Putamen (tissue), 1 donor: Measurements from ENCODE around the gene ITGB4.

ENCODE experiments used
- DNase-seq: peaks from one replicate; pipeline ENCODE4 v3.0.0-alpha.2; 2016; ENCODE audit warnings: low spot score

Gene ITGB4

DNA sequence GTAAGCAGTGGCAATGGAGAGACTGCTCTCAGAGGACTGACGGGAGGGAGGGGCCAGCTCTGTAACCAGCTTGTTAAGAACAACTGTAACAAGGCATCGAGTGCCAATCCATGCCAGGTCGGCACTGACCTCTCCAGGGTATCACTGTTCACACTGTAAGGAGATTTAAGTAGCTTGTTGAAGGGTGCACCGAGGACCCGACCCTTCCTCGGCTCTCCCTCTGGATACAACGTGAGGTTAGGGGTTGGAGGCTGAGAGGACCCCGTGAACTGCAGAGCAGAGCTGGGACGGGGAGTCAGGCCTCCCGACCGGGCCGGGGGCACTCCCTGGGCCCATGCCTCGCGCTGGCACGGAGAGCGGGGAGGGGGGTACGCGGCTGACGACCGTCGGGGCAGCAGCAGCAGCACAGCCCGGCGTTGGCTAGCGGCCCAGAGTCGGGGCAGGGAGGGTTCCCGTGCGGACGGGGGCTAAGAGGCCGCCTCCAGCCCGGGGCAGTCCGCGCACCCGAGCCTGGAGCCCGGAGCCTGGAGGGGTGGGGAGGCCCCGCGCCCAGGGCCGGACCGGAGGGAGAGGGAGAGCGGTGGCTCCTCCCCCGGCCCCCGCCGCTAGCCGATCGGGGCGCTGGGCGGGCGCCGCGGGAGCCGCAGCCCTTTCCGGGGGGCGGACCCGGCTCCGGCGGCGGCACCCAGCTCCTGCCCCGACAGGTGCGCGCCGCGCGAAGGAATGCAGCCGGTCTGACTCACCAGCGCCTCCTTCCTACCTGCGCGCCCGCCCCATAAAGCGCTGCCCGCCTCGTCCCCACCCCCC, at the start of gene ITGB4:
Gene ITGB4 (plus strand): TSS at position 804 of the 807 bp plus-strand sequence. CDS start 3,245 bp downstream, outside the sequence.
- peak; percentile 45 for DNase-seq

DNA sequence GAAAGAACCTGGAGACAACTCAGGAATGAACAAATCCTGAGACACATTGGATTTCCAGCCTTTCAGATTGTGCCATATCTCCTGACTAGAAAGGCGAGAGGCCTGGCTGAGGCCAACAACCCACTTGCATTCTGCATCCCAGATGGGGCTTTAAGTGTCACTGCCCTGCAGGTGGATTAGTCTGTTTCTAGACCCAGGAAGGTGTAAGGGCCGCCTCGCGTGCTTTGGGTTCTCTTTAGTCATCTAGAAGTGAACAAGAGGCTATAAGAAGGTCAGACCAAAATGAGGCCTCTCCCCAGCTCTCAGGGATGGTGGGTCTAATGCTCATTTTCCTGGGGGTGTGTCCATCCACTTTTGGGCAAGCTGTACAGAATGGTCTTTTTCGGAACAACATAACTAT, 49.2 kb upstream of the ITGB4 start:
- no peak for DNase-seq

DNA sequence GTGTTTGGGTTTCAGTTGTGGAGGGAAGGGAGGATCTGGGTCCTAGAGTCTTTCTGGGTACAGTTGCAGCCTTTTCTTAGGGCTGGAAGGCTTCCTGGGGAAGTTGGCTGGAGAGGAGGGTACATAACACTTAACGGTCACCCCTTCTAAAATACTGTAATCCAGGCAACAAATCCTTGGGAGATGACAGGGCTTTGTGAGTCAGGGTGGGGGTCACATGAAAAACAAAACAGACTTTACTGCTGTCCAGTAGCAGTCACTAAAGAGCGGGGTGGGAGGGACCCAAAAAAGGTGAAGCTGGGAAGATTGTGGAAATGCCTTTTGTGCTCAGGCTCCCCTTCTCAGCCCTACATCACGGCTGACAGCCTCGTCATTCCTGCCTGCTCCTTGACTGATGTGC, 47.8 kb upstream of the ITGB4 start:
- no peak for DNase-seq

DNA sequence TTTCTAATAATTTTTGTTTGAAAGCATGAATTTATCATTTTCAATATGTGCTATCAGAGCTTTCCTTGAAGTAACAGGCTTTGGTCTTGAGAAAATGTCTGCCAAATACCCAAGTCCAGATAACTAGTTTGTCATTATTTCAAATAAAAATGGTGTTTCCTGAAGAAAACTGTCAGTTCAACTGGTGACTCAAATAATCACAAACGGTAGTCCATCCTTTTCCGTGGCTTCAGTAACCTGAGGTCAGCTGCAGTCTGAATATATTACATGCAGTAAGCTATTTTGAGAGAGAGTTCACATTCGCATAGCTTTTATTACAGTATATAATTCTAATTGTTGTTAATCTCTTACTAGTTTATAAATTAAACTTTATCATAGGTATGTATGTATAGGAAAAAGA, 44.8 kb upstream of the ITGB4 start:
- DNase-seq = no peak

DNA sequence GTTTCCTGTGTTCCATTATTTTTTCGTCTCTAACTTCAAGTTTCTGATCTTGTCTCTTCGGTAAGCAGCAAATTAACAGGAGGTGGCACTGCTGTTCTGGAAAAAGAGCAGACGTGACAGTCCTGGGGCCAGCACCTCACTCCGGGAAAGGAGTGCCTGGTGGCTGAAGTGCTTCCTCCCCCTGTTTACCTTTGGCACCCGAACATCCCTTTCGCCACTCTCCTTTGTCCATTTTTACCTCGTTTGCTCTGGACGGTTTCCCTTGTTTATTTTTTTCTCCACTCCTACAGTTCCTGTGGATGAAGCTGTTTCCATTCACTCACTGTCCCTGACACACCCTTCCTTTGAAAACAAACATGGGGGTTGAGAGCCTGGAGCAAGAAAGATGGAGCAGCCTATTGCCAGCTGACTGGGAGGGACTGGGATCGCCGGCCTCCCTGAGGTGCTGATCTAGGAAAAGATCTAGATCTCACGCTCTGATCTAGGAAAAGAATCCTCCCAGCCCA, 41.5 kb upstream of the ITGB4 start:
- no peak for DNase-seq

DNA sequence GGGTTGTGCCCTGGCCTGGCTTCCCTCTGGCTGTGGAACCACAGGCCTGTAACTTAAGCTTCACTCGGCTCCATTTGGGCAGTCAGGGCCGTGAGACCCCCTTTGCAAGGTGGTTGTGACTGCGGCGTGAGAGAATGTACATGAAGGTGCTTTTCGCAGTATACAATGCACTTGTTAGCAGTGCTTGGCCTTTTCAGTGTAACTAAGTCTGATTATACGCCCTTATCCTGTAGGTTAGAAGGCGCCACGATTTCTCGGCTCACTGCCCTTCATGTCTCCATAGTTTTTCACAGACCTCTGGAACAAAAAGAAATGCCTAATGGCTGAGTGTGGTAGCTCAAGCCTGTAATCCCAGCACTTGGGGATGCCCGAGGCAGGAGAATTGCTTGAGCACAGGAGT, 40.8 kb upstream of the ITGB4 start:
- DNase-seq = no peak

DNA sequence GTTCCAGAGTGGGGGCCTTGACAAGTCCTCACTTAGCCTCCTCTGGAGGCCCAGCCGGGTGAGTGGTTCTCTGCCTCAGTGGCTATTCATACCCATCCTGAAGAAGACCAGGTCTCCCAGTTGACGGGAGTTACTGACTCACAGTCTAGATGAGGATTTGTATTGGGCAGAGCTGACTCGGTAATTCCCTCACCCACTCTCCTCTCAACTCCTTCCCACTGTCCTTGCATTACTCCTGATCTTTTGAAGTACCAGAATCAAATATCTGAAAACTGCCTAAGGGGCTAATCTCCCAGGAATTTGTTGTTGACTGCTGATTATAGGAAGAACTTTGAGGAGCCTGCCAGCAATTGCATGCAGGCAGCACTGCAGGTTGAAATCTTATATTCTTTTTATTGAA, 40.0 kb upstream of the ITGB4 start:
- no peak for DNase-seq

DNA sequence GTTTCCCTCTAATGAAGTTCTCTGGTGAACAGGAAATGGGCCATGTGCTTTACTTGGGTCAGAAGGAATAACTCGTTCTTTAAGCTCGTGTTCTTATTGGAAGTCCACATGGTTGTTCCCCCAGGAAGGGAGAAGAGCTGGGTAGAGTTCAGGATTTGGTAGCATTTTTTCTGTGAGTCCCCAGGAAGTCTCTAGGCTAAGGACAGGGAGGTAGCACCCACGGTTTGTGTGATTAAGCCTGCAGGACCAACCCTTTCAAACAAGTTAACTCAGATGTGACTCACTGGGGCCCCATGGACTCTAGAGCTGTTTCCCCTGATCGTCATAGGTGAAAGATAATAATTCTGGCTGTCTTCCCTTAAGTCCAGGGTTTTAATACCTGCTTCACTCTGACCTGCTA, 37.7 kb upstream of the ITGB4 start:
- DNase-seq = no peak

DNA sequence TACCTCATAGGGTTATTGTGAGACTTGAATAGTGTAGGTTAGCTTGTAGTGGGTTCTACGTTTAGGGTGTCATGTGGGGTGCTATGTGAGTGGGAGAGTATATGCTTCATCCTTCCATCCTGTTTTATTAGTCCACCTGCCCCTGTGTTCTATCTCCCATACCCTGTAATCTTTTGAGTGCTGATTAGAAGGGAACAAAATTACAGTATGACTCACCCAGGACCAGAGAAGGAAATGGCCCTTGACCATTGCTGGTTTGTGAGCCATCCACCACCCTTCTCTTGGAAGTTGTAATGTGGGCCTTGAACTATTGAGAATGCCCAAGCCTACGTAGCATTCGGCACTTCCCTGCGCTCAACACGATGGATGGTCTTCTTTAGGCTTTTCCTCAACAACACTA, 37.0 kb upstream of the ITGB4 start:
- no peak for DNase-seq

DNA sequence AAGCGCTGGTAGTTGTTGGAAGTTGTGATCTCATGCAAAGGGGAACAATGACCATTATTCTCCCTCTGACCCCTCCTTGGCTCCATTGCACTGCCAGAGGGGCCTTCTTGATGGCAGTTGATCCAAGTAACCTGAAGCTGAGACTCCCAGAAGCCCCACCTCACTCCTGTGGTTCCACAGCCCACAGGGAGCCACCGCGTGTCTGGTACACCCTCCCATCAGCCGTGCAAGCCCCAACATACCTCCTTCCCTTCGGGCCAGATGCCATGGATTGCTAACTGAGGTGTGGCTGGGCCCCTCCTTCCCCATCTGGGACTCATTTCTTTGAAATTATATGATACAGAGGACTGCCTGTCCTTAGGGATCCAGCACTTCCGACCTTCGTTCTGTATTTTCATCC, 36.3 kb upstream of the ITGB4 start:
- no peak for DNase-seq

DNA sequence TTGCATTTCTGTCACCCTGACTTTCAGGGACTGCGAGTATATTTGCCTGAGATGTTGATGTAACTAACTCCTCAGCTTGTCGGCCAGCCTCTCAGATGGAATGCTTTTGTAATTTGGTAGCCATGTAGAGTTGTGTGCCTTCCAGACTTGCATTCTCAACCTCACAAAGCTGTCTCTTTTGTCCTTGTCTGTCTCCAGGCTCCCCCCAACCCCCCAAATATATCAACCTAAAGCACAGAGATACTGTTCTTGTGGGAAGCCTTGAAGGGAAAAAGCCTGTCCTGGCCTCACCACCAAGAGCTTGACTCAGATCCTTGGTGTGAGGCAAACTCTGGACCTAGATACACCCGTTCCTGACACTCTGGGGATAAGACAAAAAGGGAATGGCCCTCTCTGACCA, 35.8 kb upstream of the ITGB4 start:
- no peak for DNase-seq

DNA sequence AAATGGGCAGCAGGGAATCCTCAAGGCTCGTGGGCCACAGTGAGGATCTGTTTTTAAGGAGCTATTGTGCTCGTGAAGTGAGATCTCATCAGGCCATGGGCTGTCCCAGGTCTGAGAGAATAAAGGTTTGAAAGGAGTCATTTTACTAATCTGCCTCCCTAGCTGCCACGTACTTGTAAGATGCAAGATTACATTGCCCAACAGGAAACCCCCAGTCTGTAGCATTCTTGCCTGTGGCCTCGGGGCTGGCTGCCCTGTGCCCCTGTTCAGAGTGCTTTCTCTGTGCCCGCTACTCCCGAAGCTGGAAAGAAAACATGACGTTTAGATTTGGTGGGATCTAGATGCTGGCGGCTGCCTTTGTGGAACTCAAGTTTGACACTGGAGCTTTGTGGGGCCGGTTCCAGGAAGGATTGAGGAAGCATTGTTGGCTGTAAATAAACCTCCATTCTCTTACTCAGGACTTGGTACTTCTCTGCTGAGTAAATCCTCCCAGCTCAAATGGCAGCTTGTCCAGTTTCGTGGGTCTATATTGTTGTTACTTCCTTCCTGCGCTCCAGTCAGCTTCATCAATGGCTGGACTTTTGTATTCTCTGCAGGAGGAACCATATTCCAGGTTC, 32.9 kb upstream of the ITGB4 start:
- no peak for DNase-seq

DNA sequence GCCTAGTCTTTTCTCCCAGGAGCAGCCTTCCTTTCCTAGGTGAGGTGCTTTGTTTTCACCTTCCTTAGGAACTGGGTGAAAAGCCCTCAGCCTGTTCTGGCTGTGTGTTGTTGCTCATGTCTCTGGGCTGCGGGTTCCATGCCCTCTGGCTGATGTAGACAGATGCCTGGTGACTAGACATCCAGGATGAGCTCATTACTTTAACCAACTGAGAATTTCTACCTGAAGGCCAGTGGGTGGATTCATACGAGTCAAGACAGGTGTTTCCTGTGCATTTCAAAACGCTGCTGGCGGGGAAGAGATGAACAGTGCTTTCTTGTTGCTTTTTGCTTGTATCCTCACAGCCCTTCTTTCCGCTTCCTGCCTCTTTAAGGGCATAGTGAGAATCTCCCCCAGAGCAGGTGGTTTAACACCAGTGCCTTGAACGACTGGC, 31.8 kb upstream of the ITGB4 start:
- no peak for DNase-seq

DNA sequence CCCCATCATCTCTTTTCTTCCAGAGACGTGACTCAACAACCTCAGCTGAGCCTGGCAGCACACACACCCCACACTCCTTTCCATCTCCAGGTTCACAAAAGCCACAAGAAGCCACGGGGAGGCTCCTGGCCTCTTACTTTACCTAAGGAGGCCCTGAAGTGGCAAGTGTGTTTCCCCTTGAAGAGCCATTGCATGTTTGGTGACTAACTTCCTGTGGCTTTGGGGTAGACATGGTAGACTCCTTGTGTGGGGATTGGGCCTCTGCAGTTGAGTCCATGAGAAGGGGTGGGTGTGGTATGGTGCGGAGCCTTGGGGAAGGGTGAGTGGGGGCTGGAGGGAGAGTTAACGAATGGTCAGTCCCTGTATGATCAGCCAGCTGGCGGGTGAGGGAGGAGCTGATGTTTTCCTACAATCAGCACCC, 29.9 kb upstream of the ITGB4 start:
- DNase-seq = no peak

DNA sequence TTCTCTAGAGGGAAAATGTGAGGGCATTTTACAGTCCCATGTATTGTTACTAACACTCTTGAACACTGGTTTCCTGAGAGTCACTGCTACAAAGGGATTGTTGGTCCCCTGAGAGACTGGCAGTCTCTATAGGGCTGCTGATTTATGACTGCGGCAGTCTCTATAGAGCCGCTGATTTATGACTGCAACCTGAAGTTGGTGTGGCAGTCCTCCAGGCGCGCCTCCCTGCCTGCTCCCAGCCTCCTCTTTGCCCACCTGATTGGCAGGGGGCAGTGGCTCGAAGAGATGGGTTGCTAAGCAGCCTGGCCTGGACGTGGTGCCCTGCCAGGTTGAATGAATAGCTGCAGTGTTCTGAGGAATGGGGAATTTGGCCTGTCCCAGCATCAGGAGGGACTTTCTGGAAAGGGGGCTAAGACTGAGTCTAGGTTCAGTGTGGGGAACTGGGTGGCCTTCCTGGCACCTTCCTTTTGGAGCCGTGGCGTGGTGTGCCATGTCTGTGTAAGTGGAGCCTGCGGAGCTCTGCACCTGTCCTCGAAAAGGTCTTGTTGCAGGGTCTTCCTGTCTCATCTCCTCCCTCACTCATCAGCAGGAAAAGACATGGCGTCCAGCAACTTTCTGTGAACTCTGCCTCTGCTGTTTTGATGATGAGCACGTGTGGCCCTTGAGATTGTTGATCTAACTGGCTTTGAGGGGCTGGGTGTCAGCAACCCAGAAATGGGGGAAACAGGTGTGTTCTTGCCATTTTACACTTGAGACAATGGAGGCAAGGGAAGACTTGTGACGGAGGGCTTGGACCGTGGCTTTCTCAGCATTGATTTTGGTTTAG, 29.2 kb upstream of the ITGB4 start:
- peak; percentile 77 for DNase-seq

DNA sequence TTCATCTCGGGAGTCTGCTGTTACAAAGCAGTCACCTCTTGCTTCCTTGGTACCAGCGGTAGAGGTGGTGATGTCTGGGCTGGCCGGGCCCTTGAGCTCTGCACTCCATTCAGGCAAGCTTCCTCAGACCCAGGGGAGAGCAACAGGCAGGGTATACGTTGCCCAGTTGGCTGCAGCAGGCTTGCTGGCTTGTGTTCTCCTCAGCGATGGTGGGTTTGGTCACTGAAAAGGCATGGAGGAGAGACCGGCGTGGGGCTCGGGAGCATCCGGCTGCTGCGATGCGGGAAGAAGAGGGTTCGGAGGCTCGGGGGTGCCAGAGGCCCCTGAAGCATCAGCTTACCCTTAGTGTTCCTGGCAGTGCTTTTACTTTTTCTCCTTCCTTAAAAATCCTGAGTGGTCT, 28.3 kb upstream of the ITGB4 start:
- no peak for DNase-seq

DNA sequence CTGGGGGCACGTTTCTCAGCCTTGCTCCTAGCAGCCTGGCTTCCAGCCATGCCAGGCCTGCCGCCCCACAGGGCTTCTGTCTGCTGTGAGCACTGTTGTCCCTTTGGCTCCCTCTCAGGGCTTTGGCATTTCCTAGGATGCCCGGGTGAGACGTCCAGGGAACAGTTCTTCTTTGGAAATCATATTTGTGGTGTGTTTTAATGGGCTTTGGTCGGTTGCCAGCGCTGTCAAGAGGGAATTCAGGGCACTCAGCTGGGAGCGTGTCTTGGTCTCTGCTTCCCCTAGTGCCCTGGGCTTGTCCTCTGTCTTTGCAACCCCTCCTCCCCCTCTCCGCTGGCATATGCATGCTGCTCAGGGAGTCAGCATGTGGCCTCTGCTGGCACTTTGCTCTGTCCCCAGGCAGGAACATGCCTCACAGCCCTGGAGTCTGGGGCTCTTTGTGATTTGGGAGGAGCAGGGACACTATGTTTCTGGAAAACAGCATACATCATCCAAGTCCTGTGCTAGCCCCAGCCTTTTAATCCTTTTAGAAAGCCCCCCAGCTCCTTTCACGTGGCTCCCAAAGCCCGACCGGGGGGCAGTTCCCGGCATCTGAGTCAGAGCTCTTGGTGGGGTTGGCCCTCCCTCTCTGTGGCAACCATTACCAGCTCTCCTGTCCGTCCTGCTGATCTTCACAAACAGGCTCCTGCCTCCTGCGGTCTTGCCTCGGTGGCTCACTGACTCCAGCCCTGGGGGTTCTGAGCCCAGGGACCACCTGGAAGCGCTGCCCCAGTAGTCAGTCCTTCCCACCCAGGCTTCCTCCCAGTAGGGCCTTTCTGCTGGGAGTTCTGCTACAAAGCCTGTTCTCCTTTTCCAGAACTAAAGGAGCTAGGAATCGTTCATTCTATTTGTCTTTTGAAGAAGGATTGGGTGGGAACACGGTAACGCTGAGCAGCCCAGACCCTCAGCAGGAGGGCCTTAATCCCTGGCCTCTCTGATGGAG, 27.5 kb upstream of the ITGB4 start:
- peak; percentile 95 for DNase-seq

DNA sequence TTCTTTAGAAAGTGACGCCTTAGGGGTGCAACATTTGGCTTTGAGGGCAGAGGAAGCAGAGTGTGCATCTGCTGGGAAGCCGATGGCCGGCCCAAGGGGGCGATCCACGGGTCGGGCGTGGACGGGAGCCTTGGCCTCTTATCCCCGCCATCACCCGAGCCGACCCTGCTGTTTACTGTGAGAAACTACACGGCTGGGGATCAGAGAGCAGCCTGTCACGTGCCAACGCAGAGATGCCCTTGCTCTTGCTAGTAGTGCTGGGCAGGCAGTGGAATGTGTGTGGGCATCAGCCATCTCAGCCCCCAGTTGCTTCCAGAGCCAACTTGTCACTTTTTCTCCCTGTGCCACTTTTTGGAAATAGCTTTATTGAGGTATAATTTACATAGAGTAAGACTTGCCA, 26.7 kb upstream of the ITGB4 start:
- DNase-seq = peak; percentile 49

DNA sequence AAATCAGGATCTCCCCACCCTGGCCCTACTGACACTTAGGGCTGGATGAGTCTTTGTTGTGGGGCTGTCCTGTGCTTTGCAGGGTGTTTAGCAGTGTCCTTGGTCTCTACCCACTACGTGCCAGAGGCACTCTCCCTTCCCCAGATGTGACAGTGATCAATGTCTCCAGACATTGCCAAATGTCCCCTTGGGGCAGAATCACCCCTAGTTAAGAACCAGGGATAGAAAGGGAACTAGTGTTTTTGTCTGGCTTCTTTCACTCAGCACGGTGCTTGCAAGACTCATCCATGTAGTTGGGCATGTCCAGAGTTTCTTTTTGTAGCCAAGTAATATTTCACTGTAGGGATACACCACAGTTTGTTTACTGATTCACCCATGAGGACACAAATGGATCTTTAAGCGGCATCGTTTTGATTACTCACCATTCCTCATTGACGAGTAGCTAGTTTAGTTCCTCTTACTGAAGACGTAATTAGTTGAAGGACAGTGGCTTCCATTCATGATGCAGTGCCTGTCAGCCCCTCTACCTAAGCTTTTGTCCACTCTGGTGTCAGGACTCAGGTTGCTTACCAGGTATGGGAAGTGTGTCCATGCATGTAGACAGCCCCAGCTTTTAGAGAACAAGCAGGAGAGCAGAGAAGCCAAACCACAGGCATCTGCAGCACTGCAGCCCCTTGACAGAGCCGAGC, 26.0 kb upstream of the ITGB4 start:
- DNase-seq = no peak

DNA sequence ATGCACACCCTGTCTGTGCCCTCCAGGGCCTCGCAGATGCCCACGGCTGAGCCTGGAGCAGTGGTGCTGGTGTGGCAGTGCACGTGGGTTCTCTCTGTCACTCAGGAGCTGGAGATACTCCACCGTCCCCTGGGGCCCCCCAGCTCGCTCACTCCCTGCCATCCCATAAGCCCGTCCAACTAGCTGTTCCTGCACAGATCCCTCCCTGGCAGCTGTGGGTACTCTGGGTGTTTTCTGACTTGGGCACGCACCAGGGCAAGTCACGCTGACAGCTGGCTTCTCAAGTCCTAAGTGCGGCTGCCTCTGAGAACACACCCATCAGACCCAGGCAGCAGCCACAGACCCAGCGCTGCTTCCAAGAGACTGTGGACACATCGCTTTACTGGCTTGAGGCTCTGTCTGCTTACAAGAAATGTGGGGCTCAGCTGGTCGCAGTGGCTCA, 25.4 kb upstream of the ITGB4 start:
- DNase-seq = peak; percentile 58
